AG10803 (cell line): ENCODE data around the gene FMOD.

ENCODE experiments used
- DNase-seq: peaks from one replicate; pipeline ENCODE4 v3.0.0; 2010; ENCODE audit warnings: low read depth
- H3K4me3 ChIP-seq: 2 replicates; pipeline ENCODE4 v1.5.1; 2011; ENCODE audit warnings: mild to moderate bottlenecking, low read length, control low read depth
- TF ChIP-seq, protein P1 (sequence below): conservative IDR thresholded peaks from 2 replicates; pipeline ENCODE4 v1.5.1; 2011; ENCODE audit warnings: mild to moderate bottlenecking, low read length, control low read depth, inconsistent platforms

The FMOD gene

GRCh38 chr1:203326830-203327683 is 23.9 kb downstream of the FMOD start:
- peak overlapping the region; percentile 58 for H3K4me3 ChIP-seq
- DNase-seq, result peak; percentile 74
- TF ChIP-seq, protein P1, sequence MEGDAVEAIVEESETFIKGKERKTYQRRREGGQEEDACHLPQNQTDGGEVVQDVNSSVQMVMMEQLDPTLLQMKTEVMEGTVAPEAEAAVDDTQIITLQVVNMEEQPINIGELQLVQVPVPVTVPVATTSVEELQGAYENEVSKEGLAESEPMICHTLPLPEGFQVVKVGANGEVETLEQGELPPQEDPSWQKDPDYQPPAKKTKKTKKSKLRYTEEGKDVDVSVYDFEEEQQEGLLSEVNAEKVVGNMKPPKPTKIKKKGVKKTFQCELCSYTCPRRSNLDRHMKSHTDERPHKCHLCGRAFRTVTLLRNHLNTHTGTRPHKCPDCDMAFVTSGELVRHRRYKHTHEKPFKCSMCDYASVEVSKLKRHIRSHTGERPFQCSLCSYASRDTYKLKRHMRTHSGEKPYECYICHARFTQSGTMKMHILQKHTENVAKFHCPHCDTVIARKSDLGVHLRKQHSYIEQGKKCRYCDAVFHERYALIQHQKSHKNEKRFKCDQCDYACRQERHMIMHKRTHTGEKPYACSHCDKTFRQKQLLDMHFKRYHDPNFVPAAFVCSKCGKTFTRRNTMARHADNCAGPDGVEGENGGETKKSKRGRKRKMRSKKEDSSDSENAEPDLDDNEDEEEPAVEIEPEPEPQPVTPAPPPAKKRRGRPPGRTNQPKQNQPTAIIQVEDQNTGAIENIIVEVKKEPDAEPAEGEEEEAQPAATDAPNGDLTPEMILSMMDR, result no peak

GRCh38 chr1:203325418-203326091 is 25.4 kb downstream of the FMOD start:
- no peak for DNase-seq
- no peak overlapping the region for H3K4me3 ChIP-seq
- TF ChIP-seq, protein P1, result no peak

DNA sequence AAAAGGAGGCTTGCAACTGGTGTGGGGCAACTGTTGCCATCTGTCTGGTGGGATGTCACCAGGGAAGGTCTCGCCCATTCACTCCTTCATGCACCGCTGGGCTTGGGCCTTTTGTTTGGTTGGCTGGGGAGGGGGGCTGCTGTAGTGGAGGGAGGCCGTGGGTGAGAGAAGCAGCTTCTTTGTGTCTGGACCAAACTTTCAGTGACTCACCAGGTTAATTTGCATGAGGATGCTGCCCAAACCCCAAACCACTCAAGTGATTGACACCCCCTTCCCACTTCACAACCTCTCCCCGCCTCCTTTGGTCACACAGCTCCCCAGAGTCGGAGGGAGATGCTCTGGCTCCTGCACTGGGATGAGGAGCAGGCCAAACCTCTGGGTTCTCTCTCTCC is 25.9 kb downstream of the FMOD start:
- no peak for DNase-seq
- H3K4me3 ChIP-seq, result no peak overlapping the region
- TF ChIP-seq, protein P1, result no peak

DNA sequence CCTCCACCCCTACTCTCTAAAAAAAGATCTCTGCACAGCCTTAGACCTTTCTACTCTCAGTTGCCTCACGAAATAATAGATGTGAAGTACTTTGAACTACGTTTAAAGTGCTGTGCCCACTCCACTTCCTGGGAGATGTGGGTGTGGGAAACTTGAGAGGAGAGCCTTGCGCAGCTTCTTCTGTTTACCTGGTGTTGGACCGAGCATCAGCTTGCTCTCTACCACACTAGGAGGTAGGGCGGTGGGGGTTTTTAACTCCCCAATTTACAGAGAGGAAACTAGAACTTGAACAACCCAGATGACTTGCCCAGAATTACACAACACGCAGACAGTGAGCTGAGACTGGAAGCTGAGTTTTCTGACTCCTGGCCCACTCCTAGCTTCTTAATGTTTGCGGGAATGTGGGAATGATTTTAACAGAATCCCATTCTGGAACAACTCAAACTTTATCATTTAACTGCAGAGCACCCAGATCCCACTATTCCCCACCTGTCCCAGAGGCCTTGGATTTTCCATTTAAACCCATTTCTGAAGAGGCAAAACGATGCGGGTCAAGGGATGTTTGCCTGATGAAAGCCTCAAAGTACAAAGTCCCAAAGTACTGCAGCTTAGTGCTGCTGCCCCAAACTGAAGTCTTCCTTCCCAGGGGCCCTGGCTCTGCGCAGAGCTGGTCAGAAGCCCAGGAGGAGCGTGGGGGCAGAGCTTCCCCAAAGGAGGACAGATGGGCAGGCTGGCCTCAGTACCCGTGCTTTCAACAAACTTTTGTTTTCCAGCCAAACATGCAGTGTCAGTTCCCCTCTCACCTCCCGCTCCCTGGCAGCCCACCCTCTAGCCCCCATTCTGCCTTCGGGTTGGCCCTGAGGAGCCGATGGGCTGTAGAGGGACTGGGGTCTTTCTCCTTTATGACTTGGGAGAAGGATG is 26.6 kb downstream of the FMOD start:
- H3K4me3 ChIP-seq, result no peak overlapping the region
- TF ChIP-seq, protein P1, result no peak
- peak; percentile 9 for DNase-seq

GRCh38 chr1:203323587-203323986 is 27.3 kb downstream of the FMOD start:
- peak; percentile 13 for DNase-seq
- no peak overlapping the region for H3K4me3 ChIP-seq
- TF ChIP-seq, protein P1, result no peak

DNA sequence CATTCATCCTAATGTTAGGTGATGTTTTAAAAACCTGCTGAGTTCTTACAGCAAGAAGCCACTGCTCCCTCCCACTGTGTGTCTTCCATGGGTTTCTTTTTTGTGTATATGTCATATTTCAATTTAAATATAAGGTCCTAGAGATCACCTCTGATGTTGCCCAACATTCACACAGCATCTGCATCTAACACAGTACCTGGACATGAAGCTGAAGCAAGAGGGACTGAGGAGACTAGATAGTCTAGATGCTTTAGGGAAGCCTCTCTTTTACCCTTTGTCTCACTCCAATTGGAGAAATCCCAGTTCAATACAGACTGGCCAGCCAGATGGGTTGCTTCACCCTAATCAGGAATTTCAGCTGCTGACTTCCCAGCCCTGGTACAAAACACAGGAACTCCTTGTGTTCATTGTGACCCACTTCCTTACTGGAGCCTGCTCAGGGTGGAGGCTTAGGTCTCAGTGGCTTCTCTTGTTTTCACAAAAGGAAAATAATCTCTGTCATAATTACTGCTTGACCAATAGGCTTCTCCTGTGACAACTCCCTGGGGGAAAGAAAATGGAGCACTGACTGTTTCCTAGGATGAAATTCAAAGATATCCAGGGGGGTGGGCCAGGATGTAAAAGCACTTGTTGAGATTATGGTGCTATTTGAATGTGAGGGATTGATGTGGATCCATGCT is 28.3 kb downstream of the FMOD start:
- TF ChIP-seq, protein P1, result no peak
- DNase-seq, result peak; percentile 32
- H3K4me3 ChIP-seq, result no peak overlapping the region
